Caco-2 (cell line): ENCODE results near the gene FER. TPM values are rescaled to one million over a fixed set of nuclear protein-coding genes. Genes with fewer than 3 reads are reported as not detected.

Experiments used
- BruUV-seq: library from RNA; stranded (reverse); fragments of 400-500 nt; replicated peaks from 2 replicates; lab custom pipeline; 2021; lab: Mats Ljungman, UMichigan
- CTCF ChIA-PET: fragments of 300-600 bp; sonication (Branson Sonifier 250); formaldehyde crosslinking; loops from one replicate; lab custom pipeline; 2022; ENCODE audit warnings: antibody characterized with exemption; lab: Charles Lee
- POLR2A ChIA-PET: fragments of 300-600 bp; sonication (Branson Sonifier 250); formaldehyde crosslinking; loops from one replicate; lab custom pipeline; 2022; ENCODE audit warnings: antibody characterized with exemption; lab: Charles Lee
- DNase-seq, 2 experiments: peaks; one replicate each; pipeline versions ENCODE4 v3.0.0 to v3.0.0-alpha.2; 2020 to 2022
- H3K27me3 ChIP-seq: replicated peaks from 2 replicates; pipeline ENCODE4 v1.6.0; 2011; ENCODE audit warnings: low read length; ENCODE audit not compliant: control insufficient read depth, insufficient read depth
- H3K36me3 ChIP-seq: 2 replicates; pipeline ENCODE4 v1.5.1; 2011; ENCODE audit warnings: low read length; ENCODE audit not compliant: control insufficient read depth, insufficient read depth
- H3K4me1 ChIP-seq: fragments of 250-450 bp; sonication (Bioruptor Pico); 2 replicates; pipeline ENCODE4 v1.5.1; 2020; ENCODE audit warnings: mild to moderate bottlenecking
- H3K4me3 ChIP-seq: 2 replicates; pipeline ENCODE4 v1.5.1; 2011; ENCODE audit warnings: low read depth, mild to moderate bottlenecking, control low read depth, low read length
- H3K9me3 ChIP-seq: fragments of 250-450 bp; sonication (Bioruptor Pico); 2 replicates; pipeline ENCODE4 v1.5.1; 2020; ENCODE audit warnings: mild to moderate bottlenecking, moderate library complexity
- H3K27ac Mint-ChIP-seq: one replicate; pipeline ENCODE4 v1.8.0; 2022; ENCODE audit warnings: mixed read lengths; ENCODE audit not compliant: unreplicated experiment
- H3K27me3 Mint-ChIP-seq: one replicate; pipeline ENCODE4 v1.8.0; 2022; ENCODE audit warnings: mixed read lengths; ENCODE audit not compliant: insufficient read depth, unreplicated experiment
- H3K36me3 Mint-ChIP-seq: one replicate; pipeline ENCODE4 v1.8.0; 2022; ENCODE audit warnings: mild to moderate bottlenecking, mixed read lengths; ENCODE audit not compliant: insufficient read depth, unreplicated experiment
- H3K4me1 Mint-ChIP-seq: one replicate; pipeline ENCODE4 v1.8.0; 2022; ENCODE audit warnings: low read depth, mixed read lengths; ENCODE audit not compliant: unreplicated experiment
- H3K4me3 Mint-ChIP-seq: one replicate; pipeline ENCODE4 v1.8.0; 2022; ENCODE audit warnings: mild to moderate bottlenecking, moderate library complexity, mixed read lengths; ENCODE audit not compliant: unreplicated experiment
- H3K9me3 Mint-ChIP-seq: one replicate; pipeline ENCODE4 v1.8.0; 2022; ENCODE audit warnings: mixed read lengths; ENCODE audit not compliant: unreplicated experiment
- intact Hi-C: fragments of 100-400 bp; cut with micrococcal nuclease; formaldehyde crosslinking; loops from one replicate; pipeline ENCODE4 v1.10.0; 2022; ENCODE audit not compliant: unreplicated experiment
- total RNA-seq: library from RNA; stranded (reverse); gene quantifications from 2 replicates; pipeline ENCODE4 v1.2.3, GENCODE V29; 2022
- TF ChIP-seq, protein P1 (sequence below), 2 experiments: fragments of 200-600 bp in 1 of 2; IDR thresholded peaks; 1 replicate in 1 of 2; 2 replicates in 1 of 2; pipeline versions ENCODE4 v1.5.1 to v1.8.0; 2011 to 2022; ENCODE audit warnings: antibody characterized with exemption in 1 of 2, control low read depth in 1 of 2, inconsistent platforms in 1 of 2, low read depth in 1 of 2, low read length in 1 of 2, mild to moderate bottlenecking in 1 of 2, moderate library complexity in 1 of 2; ENCODE audit not compliant: insufficient read depth in 1 of 2, severe bottlenecking in 1 of 2, unreplicated experiment in 1 of 2

Gene FER
- total RNA-seq, 1 experiment from 2014 or later, result 43.1 TPM

GRCh38 chr5:108797396-108797795 is 49.7 kb downstream of the FER start:
- intact Hi-C loops, result no loop called here
- H3K4me3 ChIP-seq, result no peak overlapping the region
- POLR2A ChIA-PET, result no interaction called here
- no peak overlapping the region for H3K4me3 Mint-ChIP-seq
- H3K4me1 ChIP-seq, result no peaks in the 10 kb centered on the region
- no peaks in the 10 kb centered on the region for H3K27me3 ChIP-seq
- peaks cover 4% of the 10 kb centered on the region for H3K9me3 Mint-ChIP-seq
- H3K9me3 ChIP-seq, result no peaks in the 10 kb centered on the region
- H3K27ac Mint-ChIP-seq, result no peak overlapping the region
- TF ChIP-seq, protein P1, sequence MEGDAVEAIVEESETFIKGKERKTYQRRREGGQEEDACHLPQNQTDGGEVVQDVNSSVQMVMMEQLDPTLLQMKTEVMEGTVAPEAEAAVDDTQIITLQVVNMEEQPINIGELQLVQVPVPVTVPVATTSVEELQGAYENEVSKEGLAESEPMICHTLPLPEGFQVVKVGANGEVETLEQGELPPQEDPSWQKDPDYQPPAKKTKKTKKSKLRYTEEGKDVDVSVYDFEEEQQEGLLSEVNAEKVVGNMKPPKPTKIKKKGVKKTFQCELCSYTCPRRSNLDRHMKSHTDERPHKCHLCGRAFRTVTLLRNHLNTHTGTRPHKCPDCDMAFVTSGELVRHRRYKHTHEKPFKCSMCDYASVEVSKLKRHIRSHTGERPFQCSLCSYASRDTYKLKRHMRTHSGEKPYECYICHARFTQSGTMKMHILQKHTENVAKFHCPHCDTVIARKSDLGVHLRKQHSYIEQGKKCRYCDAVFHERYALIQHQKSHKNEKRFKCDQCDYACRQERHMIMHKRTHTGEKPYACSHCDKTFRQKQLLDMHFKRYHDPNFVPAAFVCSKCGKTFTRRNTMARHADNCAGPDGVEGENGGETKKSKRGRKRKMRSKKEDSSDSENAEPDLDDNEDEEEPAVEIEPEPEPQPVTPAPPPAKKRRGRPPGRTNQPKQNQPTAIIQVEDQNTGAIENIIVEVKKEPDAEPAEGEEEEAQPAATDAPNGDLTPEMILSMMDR (IDR thresholded peaks at IDR 0.05; ENCODE audit: insufficient read depth in 1 of 2, low read depth in 1 of 2, low read length in 1 of 2, severe bottlenecking in 1 of 2, unreplicated experiment in 1 of 2), result no peak
- DNase-seq, result no peak
- no peaks in the 10 kb centered on the region for H3K4me1 Mint-ChIP-seq
- CTCF ChIA-PET, result no interaction called here
- peaks cover 19% of the 10 kb centered on the region for H3K36me3 Mint-ChIP-seq
- no peaks in the 10 kb centered on the region for H3K27me3 Mint-ChIP-seq
- peaks cover 1% of the 10 kb centered on the region; the same call in 1 of the 2 replicates for H3K36me3 ChIP-seq
- no TSS peak for BruUV-seq

DNA sequence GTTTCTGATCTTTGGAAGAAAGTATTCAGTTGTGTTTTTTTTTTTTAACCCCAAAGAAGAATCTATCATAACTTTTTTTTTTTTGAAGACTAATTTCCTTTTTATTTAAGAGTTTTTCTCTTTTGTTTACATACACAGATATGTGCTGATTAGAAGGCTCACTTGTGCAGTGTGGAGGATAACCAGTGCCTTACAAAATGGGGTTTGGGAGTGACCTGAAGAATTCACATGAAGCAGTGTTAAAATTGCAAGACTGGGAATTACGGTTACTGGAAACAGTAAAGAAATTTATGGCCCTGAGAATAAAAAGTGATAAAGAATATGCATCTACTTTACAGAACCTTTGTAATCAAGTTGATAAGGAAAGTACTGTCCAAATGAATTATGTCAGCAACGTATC is 50.3 kb downstream of the FER start:
- Histone ChIP-seq H3K9me3 (no peaks in the 10 kb centered on the region), H3K4me1 (no peaks in the 10 kb centered on the region), H3K36me3 (peaks cover 1% of the 10 kb centered on the region; the same call in 1 of the 2 replicates), H3K27me3 (no peaks in the 10 kb centered on the region), H3K4me3 (no peak overlapping the region)
- Mint-ChIP-seq H3K9me3 (peaks cover 10% of the 10 kb centered on the region), H3K4me1 (no peaks in the 10 kb centered on the region), H3K4me3 (no peak overlapping the region), H3K36me3 (peaks cover 22% of the 10 kb centered on the region), H3K27me3 (no peaks in the 10 kb centered on the region), H3K27ac (no peak overlapping the region)
- DNase-seq, result no peak
- ChIA-PET CTCF (no interaction called here), POLR2A (no interaction called here)
- intact Hi-C loops, result no loop called here
- BruUV-seq, result no TSS peak
- TF ChIP-seq, protein P1 (IDR thresholded peaks at IDR 0.05; ENCODE audit: insufficient read depth in 1 of 2, low read depth in 1 of 2, low read length in 1 of 2, severe bottlenecking in 1 of 2, unreplicated experiment in 1 of 2), result no peak

GRCh38 chr5:108798513-108799265 is 51.0 kb downstream of the FER start:
- ChIA-PET POLR2A (no interaction called here), CTCF (no interaction called here)
- no TSS peak for BruUV-seq
- TF ChIP-seq, protein P1 (IDR thresholded peaks at IDR 0.05; ENCODE audit: insufficient read depth in 1 of 2, low read depth in 1 of 2, low read length in 1 of 2, severe bottlenecking in 1 of 2, unreplicated experiment in 1 of 2), result no peak
- peaks cover 17% of the 10 kb centered on the region for H3K9me3 Mint-ChIP-seq
- no peak for DNase-seq
- Histone ChIP-seq H3K27me3 (no peaks in the 10 kb centered on the region), H3K4me3 (no peak overlapping the region), H3K4me1 (no peaks in the 10 kb centered on the region), H3K36me3 (peaks cover 1% of the 10 kb centered on the region; the same call in 1 of the 2 replicates), H3K9me3 (peaks cover 6% of the 10 kb centered on the region)
- intact Hi-C loops, result no loop called here
- no peaks in the 10 kb centered on the region for H3K27me3 Mint-ChIP-seq
- no peak overlapping the region for H3K4me3 Mint-ChIP-seq
- no peak overlapping the region for H3K27ac Mint-ChIP-seq
- H3K36me3 Mint-ChIP-seq, result peaks cover 26% of the 10 kb centered on the region
- H3K4me1 Mint-ChIP-seq, result no peaks in the 10 kb centered on the region
